HFF-Myc (cell line): ENCODE data around the gene ABL2.
A peak's percentile ranks its signal among the peaks of the same experiment; 100 is the strongest.

Experiments
- DNase-seq: peaks from one replicate; pipeline ENCODE4 v3.0.0-alpha.2; 2011; ENCODE audit warnings: low read depth; ENCODE audit errors: extremely low read depth
- H3K4me3 ChIP-seq: replicated peaks from 2 replicates; pipeline ENCODE4 v1.5.1; 2011; ENCODE audit warnings: low read depth, mild to moderate bottlenecking, control low read depth, low read length
- CTCF ChIP-seq: IDR thresholded peaks from 2 replicates; pipeline ENCODE4 v1.5.1; 2012; ENCODE audit warnings: mild to moderate bottlenecking, low read depth, low read length, control low read depth; ENCODE audit errors: missing control alignments

ABL2 gene

GRCh38 chr1:179095377-179095776, 134.1 kb downstream of the ABL2 start:
- no peak for TF ChIP-seq CTCF

GRCh38 chr1:179094818-179095217, 134.7 kb downstream of the ABL2 start:
- TF ChIP-seq CTCF: no peak
- DNase-seq: no peak
- H3K4me3 ChIP-seq: no peak overlapping the region

More at GRCh38 chr1:179095377-179095776, 134.1 kb downstream of the ABL2 start:
- H3K4me3 ChIP-seq: no peak overlapping the region
- DNase-seq: no peak

GRCh38 chr1:179092896-179093461, 136.5 kb downstream of the ABL2 start:
- no peak for DNase-seq
- TF ChIP-seq CTCF: no peak
- H3K4me3 ChIP-seq: no peak overlapping the region

DNA sequence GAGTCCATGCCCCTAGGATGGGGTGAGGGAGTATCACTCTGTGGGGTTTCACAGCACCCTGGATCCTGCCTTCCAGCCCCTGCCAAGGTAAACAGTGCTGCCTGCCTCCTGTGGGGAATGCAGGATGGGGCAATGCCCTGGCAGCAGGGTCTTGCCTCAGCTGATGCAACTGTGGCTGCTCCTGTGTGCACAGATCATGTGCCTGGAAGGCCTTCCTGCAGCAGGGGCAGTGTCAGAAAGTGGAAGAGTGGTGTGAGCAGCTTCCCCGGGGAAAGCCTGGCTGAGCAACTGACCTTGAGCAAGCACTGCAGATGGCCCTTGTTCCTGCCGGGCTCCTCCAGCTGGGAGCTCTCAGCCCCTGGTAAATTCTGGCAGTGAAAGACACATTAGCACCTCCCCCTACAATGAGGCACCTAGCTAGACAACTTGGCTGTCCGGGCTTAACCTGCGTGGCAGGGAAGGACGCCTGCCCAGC, 137.7 kb downstream of the ABL2 start:
- DNase-seq: no peak
- TF ChIP-seq CTCF: no peak
- no peak overlapping the region for H3K4me3 ChIP-seq

DNA sequence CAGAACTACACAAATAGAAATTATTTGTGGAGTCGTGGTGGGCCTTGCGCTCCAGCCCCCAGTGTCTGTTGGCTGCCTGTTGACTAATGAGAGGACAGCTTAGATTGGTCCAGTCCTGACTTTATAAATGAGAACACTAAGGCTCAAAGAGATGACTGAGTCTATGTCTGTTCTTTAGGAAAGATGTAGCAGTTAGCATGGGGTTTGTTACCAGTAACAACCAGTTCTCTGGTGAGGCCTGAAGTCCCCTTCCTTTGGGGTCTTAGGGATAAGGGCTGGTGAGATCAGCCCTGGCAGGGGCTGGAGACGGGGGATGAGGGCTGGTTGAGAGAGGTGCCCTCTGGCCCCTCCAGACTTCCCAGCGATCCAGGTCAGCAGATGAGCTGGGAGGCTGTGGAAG, 138.6 kb downstream of the ABL2 start:
- no peak overlapping the region for H3K4me3 ChIP-seq
- no peak for DNase-seq
- no peak for TF ChIP-seq CTCF

DNA sequence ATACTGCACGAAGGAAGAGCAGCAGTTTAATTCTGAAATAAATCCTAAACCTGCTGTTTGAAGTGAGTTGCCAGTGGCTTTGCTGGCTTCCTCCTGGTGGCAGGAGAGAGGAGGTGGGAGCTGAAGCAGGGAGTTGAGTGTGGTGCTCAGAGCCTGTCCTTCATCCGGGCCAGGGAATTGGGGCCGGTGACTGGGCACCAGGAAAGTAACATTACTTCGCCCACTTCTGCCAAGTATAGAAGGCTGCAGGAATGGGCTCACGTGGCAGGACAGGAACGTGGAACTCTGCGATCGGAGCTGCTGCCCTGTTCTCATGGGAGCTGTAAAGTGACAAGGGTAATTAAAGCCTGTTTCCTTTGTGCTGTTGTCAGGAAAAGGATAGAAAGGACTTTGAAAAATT, 139.0 kb downstream of the ABL2 start:
- peak; percentile 13 for TF ChIP-seq CTCF
- no peak overlapping the region for H3K4me3 ChIP-seq
- no peak for DNase-seq
